Neuronal stem cell (in vitro differentiated cells): ENCODE results near the gene ARSG.

Source experiments
- DNase-seq: peaks from one replicate; pipeline ENCODE4 v3.0.0-alpha.2; 2013; ENCODE audit warnings: low spot score
- H2AFZ ChIP-seq: one replicate; pipeline ENCODE4 v1.6.1; 2013; ENCODE audit warnings: mild to moderate bottlenecking, low read length, inconsistent platforms
- H2AK5ac ChIP-seq: 2 replicates; pipeline ENCODE4 v1.6.1; 2013; ENCODE audit warnings: low read depth, mild to moderate bottlenecking, inconsistent platforms, low read length, moderate library complexity, mixed read lengths
- H2BK120ac ChIP-seq: 2 replicates; pipeline ENCODE4 v1.6.1; 2013; ENCODE audit warnings: low read depth, mild to moderate bottlenecking, inconsistent platforms, low read length, moderate library complexity, mixed read lengths
- H2BK12ac ChIP-seq: one replicate; pipeline ENCODE4 v1.6.1; 2013; ENCODE audit warnings: low read length, inconsistent platforms
- H2BK15ac ChIP-seq: 2 replicates; pipeline ENCODE4 v1.6.1; 2013; ENCODE audit warnings: mild to moderate bottlenecking, low read length, inconsistent platforms, mixed read lengths
- H2BK5ac ChIP-seq: one replicate; pipeline ENCODE4 v1.6.1; 2013; ENCODE audit warnings: inconsistent platforms, mild to moderate bottlenecking, low read length, moderate library complexity
- H3K14ac ChIP-seq: one replicate; pipeline ENCODE4 v1.6.1; 2013; ENCODE audit warnings: low read length, inconsistent platforms
- H3K18ac ChIP-seq: 2 replicates; pipeline ENCODE4 v1.6.1; 2013; ENCODE audit warnings: low read length, inconsistent platforms
- H3K23ac ChIP-seq: 2 replicates; pipeline ENCODE4 v1.6.1; 2013; ENCODE audit warnings: low read depth, mild to moderate bottlenecking, mixed read lengths, low read length, inconsistent platforms; ENCODE audit not compliant: poor library complexity
- H3K27ac ChIP-seq: replicated peaks from 3 replicates; pipeline ENCODE4 v1.5.1; 2013; ENCODE audit warnings: low read length, inconsistent platforms
- H3K27me3 ChIP-seq, 3 experiments: 2 replicates each; pipeline ENCODE4 v1.6.1; 2013; ENCODE audit warnings: low read length in 3 of 3, mild to moderate bottlenecking in 2 of 3, inconsistent platforms in 1 of 3, low read depth in 1 of 3, mixed read lengths in 1 of 3, moderate library complexity in 1 of 3; ENCODE audit not compliant: control insufficient read depth in 3 of 3, insufficient read depth in 3 of 3
- H3K36me3 ChIP-seq, 2 donors: replicated peaks in 1 of 2; 2 replicates each; pipeline ENCODE4 v1.6.1; 2013; ENCODE audit warnings: low read length in 2 of 2; ENCODE audit not compliant: control insufficient read depth in 2 of 2, insufficient read depth in 2 of 2
- H3K4ac ChIP-seq: 2 replicates; pipeline ENCODE4 v1.6.1; 2013; ENCODE audit warnings: inconsistent platforms, mild to moderate bottlenecking, low read length, moderate library complexity
- H3K4me1 ChIP-seq, 2 donors: 1 replicate in 1 of 2; 2 replicates in 1 of 2; pipeline ENCODE4 v1.6.1; 2013; ENCODE audit warnings: low read length in 2 of 2, low read depth in 1 of 2; ENCODE audit not compliant: control insufficient read depth in 2 of 2, insufficient read depth in 1 of 2
- H3K4me2 ChIP-seq: one replicate; pipeline ENCODE4 v1.6.1; 2013; ENCODE audit warnings: mild to moderate bottlenecking, low read length, inconsistent platforms; ENCODE audit not compliant: insufficient read depth, poor library complexity, severe bottlenecking
- H3K4me3 ChIP-seq, 2 donors: 2 replicates each; pipeline ENCODE4 v1.5.1; 2013; ENCODE audit warnings: low read length in 2 of 2, mild to moderate bottlenecking in 2 of 2, inconsistent platforms in 1 of 2, moderate library complexity in 1 of 2
- H3K79me1 ChIP-seq: one replicate; pipeline ENCODE4 v1.6.1; 2013; ENCODE audit warnings: low read depth, mild to moderate bottlenecking, inconsistent platforms, low read length, moderate library complexity
- H3K9ac ChIP-seq: one replicate; pipeline ENCODE4 v1.6.1; 2013; ENCODE audit warnings: mild to moderate bottlenecking, low read depth, low read length, inconsistent platforms; ENCODE audit not compliant: poor library complexity
- H3K9me3 ChIP-seq, 2 donors: replicated peaks in 1 of 2; 2 replicates each; pipeline versions ENCODE3 to v1.6.1; 2013; ENCODE audit warnings: low read length in 2 of 2, mild to moderate bottlenecking in 2 of 2, inconsistent platforms in 1 of 2, low read depth in 1 of 2, mixed read lengths in 1 of 2, moderate library complexity in 1 of 2; ENCODE audit not compliant: control insufficient read depth in 2 of 2, insufficient read depth in 1 of 2
- H4K8ac ChIP-seq: one replicate; pipeline ENCODE4 v1.6.1; 2013; ENCODE audit warnings: low read depth, mild to moderate bottlenecking, inconsistent platforms, low read length, moderate library complexity
- H4K91ac ChIP-seq: one replicate; pipeline ENCODE4 v1.6.1; 2013; ENCODE audit warnings: low read length, low read depth, mild to moderate bottlenecking, inconsistent platforms; ENCODE audit not compliant: poor library complexity
- WGBS, 2 donors: extraction: QIAGEN DNeasy Blood & Tissue Kit; methylation state at CpG; one replicate each; pipeline ENCODE4 v1.1.7; 2013; ENCODE audit warnings: missing lambda C conversion rate in 2 of 2, mixed read lengths in 1 of 2; ENCODE audit not compliant: insufficient read length in 2 of 2, insufficient replicate concordance in 1 of 2; ENCODE audit errors: extremely low coverage in 2 of 2; 5-methylcytosine and 5-hydroxymethylcytosine counted together

ARSG gene

GRCh38 chr17:68453991-68454665 lies 162.8 kb downstream of the ARSG start:
- Histone ChIP-seq H2BK5ac (no peak overlapping the region), H2BK15ac (no peak overlapping the region), H3K18ac (no peak overlapping the region), H3K4me3 (no peak overlapping the region), H2BK12ac (no peak overlapping the region), H4K91ac (no peak overlapping the region), H3K9ac (no peak overlapping the region), H3K27me3 (peaks cover 0 to 3% (median 2%) of the 10 kb centered on the region in 3 experiments), H3K36me3 (peaks cover 0 to 15% of the 10 kb centered on the region in 2 donors), H2BK120ac (no peak overlapping the region), H3K14ac (no peak overlapping the region), H3K4ac (no peak overlapping the region), H3K4me2 (no peak overlapping the region), H3K79me1 (no peaks in the 10 kb centered on the region), H2AFZ (no peak overlapping the region), H2AK5ac (no peak overlapping the region), H3K27ac (no peak overlapping the region), H3K4me1 (peaks cover 2 to 9% of the 10 kb centered on the region in 2 donors), H3K9me3 (no peaks in the 10 kb centered on the region), H4K8ac (no peak overlapping the region), H3K23ac (no peak overlapping the region)
- WGBS, 2 donors: no CpG with 5 or more reads among the region's 5 CpGs
- DNase-seq: no peak

- Histone ChIP-seq H3K4me2 (peak overlapping the region; percentile 82), H3K18ac (no peak overlapping the region), H4K8ac (no peak overlapping the region), H3K4me1 (peaks cover 2 to 9% of the 10 kb centered on the region in 2 donors), H4K91ac (no peak overlapping the region), H3K23ac (no peak overlapping the region), H3K9ac (no peak overlapping the region), H3K79me1 (no peaks in the 10 kb centered on the region), H3K36me3 (no peaks in the 10 kb centered on the region), H3K4ac (no peak overlapping the region), H3K4me3 (peak overlapping the region; percentile 72 to 90), H2BK15ac (no peak overlapping the region), H3K9me3 (no peaks in the 10 kb centered on the region), H2BK5ac (no peak overlapping the region), H2AFZ (peak overlapping the region; percentile 88), H2BK12ac (no peak overlapping the region), H3K14ac (no peak overlapping the region), H2AK5ac (no peak overlapping the region), H2BK120ac (no peak overlapping the region), H3K27ac (no peak overlapping the region), H3K27me3 (peaks cover 0 to 9% (median 2%) of the 10 kb centered on the region in 3 experiments)
- 100% methylated on average over 1 of the region's 4 CpGs; no CpG with 5 or more reads in 1 of the 2 donors for WGBS, 2 donors
- no peak for DNase-seq
Measured at GRCh38 chr17:68455901-68456338, 164.6 kb downstream of the ARSG start.

- Histone ChIP-seq H3K9me3 (no peaks in the 10 kb centered on the region), H3K14ac (peak overlapping the region; percentile 2), H3K36me3 (no peaks in the 10 kb centered on the region), H3K9ac (peak overlapping the region; percentile 71), H2AFZ (peak overlapping the region; percentile 88), H3K4ac (no peak overlapping the region), H3K4me2 (peak overlapping the region; percentile 82), H4K8ac (no peak overlapping the region), H3K18ac (peak overlapping the region; percentile 70), H3K27ac (no peak overlapping the region), H3K23ac (peak overlapping the region; percentile 77), H2BK5ac (no peak overlapping the region), H2AK5ac (peak overlapping the region; percentile 33), H2BK120ac (peak overlapping the region; percentile 56), H2BK12ac (no peak overlapping the region), H2BK15ac (no peak overlapping the region), H3K4me3 (peak overlapping the region; percentile 72 to 90), H3K79me1 (no peaks in the 10 kb centered on the region), H3K4me1 (peaks cover 2 to 13% of the 10 kb centered on the region in 2 donors), H3K27me3 (peaks cover 0 to 9% (median 2%) of the 10 kb centered on the region in 3 experiments), H4K91ac (no peak overlapping the region)
- no CpG with 5 or more reads among the region's 23 CpGs for WGBS, 2 donors
- peak; percentile 55 for DNase-seq
Measured at GRCh38 chr17:68456339-68457167, 165.3 kb downstream of the ARSG start.

GRCh38 chr17:68457168-68457538 lies 165.9 kb downstream of the ARSG start, which contains the start of gene WIPI1:
TSS of gene WIPI1 (minus strand) at chr17:68457496. CDS start at chr17:68457421, 75 bp downstream.
- no CpG with 5 or more reads among the region's 39 CpGs for WGBS, 2 donors

More at GRCh38 chr17:68457168-68457538, 165.9 kb downstream of the ARSG start, which contains the start of gene WIPI1:
- H3K23ac ChIP-seq: peak within 1 kb of the TSS; percentile 77
- DNase-seq: no peak
- peak within 1 kb of the TSS; percentile 56 for H2BK120ac ChIP-seq
- H3K4ac ChIP-seq: no peak within 1 kb of the TSS
- H2BK15ac ChIP-seq: no peak within 1 kb of the TSS
- H3K4me3 ChIP-seq: peak within 1 kb of the TSS; percentile 72 to 90
- no peaks in the 10 kb centered on the region for H3K79me1 ChIP-seq
- H3K9me3 ChIP-seq: no peaks in the 10 kb centered on the region
- H3K14ac ChIP-seq: peak within 1 kb of the TSS; percentile 2
- peak within 1 kb of the TSS; percentile 33 for H2AK5ac ChIP-seq
- peak within 1 kb of the TSS; percentile 92 for H3K4me2 ChIP-seq
- H3K27ac ChIP-seq: no peak within 1 kb of the TSS
- H3K27me3 ChIP-seq: peaks cover 0 to 9% (median 2%) of the 10 kb centered on the region in 3 experiments
- H3K36me3 ChIP-seq: no peaks in the 10 kb centered on the region
- no peak within 1 kb of the TSS for H2BK12ac ChIP-seq
- peak within 1 kb of the TSS; percentile 47 for H2BK5ac ChIP-seq
- H4K8ac ChIP-seq: no peak within 1 kb of the TSS
- peak within 1 kb of the TSS; percentile 70 for H3K18ac ChIP-seq
- H2AFZ ChIP-seq: peak within 1 kb of the TSS; percentile 88
- peak within 1 kb of the TSS; percentile 71 for H3K9ac ChIP-seq
- no peak within 1 kb of the TSS for H4K91ac ChIP-seq
- H3K4me1 ChIP-seq: peaks cover 2 to 14% of the 10 kb centered on the region in 2 donors
